Neuronal stem cell (in vitro differentiated cells): Measurements from ENCODE around the gene PRR5.

Experiments used
- DNase-seq: peaks from one replicate; pipeline ENCODE4 v3.0.0-alpha.2; 2013; ENCODE audit warnings: low spot score
- H2AFZ ChIP-seq: one replicate; pipeline ENCODE4 v1.6.1; 2013; ENCODE audit warnings: mild to moderate bottlenecking, low read length, inconsistent platforms
- H2AK5ac ChIP-seq: 2 replicates; pipeline ENCODE4 v1.6.1; 2013; ENCODE audit warnings: low read depth, mild to moderate bottlenecking, inconsistent platforms, low read length, moderate library complexity, mixed read lengths
- H2BK120ac ChIP-seq: 2 replicates; pipeline ENCODE4 v1.6.1; 2013; ENCODE audit warnings: low read depth, mild to moderate bottlenecking, inconsistent platforms, low read length, moderate library complexity, mixed read lengths
- H2BK12ac ChIP-seq: one replicate; pipeline ENCODE4 v1.6.1; 2013; ENCODE audit warnings: low read length, inconsistent platforms
- H2BK15ac ChIP-seq: 2 replicates; pipeline ENCODE4 v1.6.1; 2013; ENCODE audit warnings: mild to moderate bottlenecking, low read length, inconsistent platforms, mixed read lengths
- H2BK5ac ChIP-seq: one replicate; pipeline ENCODE4 v1.6.1; 2013; ENCODE audit warnings: inconsistent platforms, mild to moderate bottlenecking, low read length, moderate library complexity
- H3K14ac ChIP-seq: one replicate; pipeline ENCODE4 v1.6.1; 2013; ENCODE audit warnings: low read length, inconsistent platforms
- H3K18ac ChIP-seq: 2 replicates; pipeline ENCODE4 v1.6.1; 2013; ENCODE audit warnings: low read length, inconsistent platforms
- H3K23ac ChIP-seq: 2 replicates; pipeline ENCODE4 v1.6.1; 2013; ENCODE audit warnings: low read depth, mild to moderate bottlenecking, mixed read lengths, low read length, inconsistent platforms; ENCODE audit not compliant: poor library complexity
- H3K27ac ChIP-seq: replicated peaks from 3 replicates; pipeline ENCODE4 v1.5.1; 2013; ENCODE audit warnings: low read length, inconsistent platforms
- H3K27me3 ChIP-seq, 3 experiments: 2 replicates each; pipeline ENCODE4 v1.6.1; 2013; ENCODE audit warnings: low read length in 3 of 3, mild to moderate bottlenecking in 2 of 3, inconsistent platforms in 1 of 3, low read depth in 1 of 3, mixed read lengths in 1 of 3, moderate library complexity in 1 of 3; ENCODE audit not compliant: control insufficient read depth in 3 of 3, insufficient read depth in 3 of 3
- H3K36me3 ChIP-seq, 2 donors: replicated peaks in 1 of 2; 2 replicates each; pipeline ENCODE4 v1.6.1; 2013; ENCODE audit warnings: low read length in 2 of 2; ENCODE audit not compliant: control insufficient read depth in 2 of 2, insufficient read depth in 2 of 2
- H3K4ac ChIP-seq: 2 replicates; pipeline ENCODE4 v1.6.1; 2013; ENCODE audit warnings: inconsistent platforms, mild to moderate bottlenecking, low read length, moderate library complexity
- H3K4me1 ChIP-seq, 2 donors: 1 replicate in 1 of 2; 2 replicates in 1 of 2; pipeline ENCODE4 v1.6.1; 2013; ENCODE audit warnings: low read length in 2 of 2, low read depth in 1 of 2; ENCODE audit not compliant: control insufficient read depth in 2 of 2, insufficient read depth in 1 of 2
- H3K4me2 ChIP-seq: one replicate; pipeline ENCODE4 v1.6.1; 2013; ENCODE audit warnings: mild to moderate bottlenecking, low read length, inconsistent platforms; ENCODE audit not compliant: insufficient read depth, poor library complexity, severe bottlenecking
- H3K4me3 ChIP-seq, 2 donors: 2 replicates each; pipeline ENCODE4 v1.5.1; 2013; ENCODE audit warnings: low read length in 2 of 2, mild to moderate bottlenecking in 2 of 2, inconsistent platforms in 1 of 2, moderate library complexity in 1 of 2
- H3K79me1 ChIP-seq: one replicate; pipeline ENCODE4 v1.6.1; 2013; ENCODE audit warnings: low read depth, mild to moderate bottlenecking, inconsistent platforms, low read length, moderate library complexity
- H3K9ac ChIP-seq: one replicate; pipeline ENCODE4 v1.6.1; 2013; ENCODE audit warnings: mild to moderate bottlenecking, low read depth, low read length, inconsistent platforms; ENCODE audit not compliant: poor library complexity
- H3K9me3 ChIP-seq, 2 donors: replicated peaks in 1 of 2; 2 replicates each; pipeline versions ENCODE3 to v1.6.1; 2013; ENCODE audit warnings: low read length in 2 of 2, mild to moderate bottlenecking in 2 of 2, inconsistent platforms in 1 of 2, low read depth in 1 of 2, mixed read lengths in 1 of 2, moderate library complexity in 1 of 2; ENCODE audit not compliant: control insufficient read depth in 2 of 2, insufficient read depth in 1 of 2
- H4K8ac ChIP-seq: one replicate; pipeline ENCODE4 v1.6.1; 2013; ENCODE audit warnings: low read depth, mild to moderate bottlenecking, inconsistent platforms, low read length, moderate library complexity
- H4K91ac ChIP-seq: one replicate; pipeline ENCODE4 v1.6.1; 2013; ENCODE audit warnings: low read length, low read depth, mild to moderate bottlenecking, inconsistent platforms; ENCODE audit not compliant: poor library complexity
- WGBS, 2 donors: extraction: QIAGEN DNeasy Blood & Tissue Kit; methylation state at CpG; one replicate each; pipeline ENCODE4 v1.1.7; 2013; ENCODE audit warnings: missing lambda C conversion rate in 2 of 2, mixed read lengths in 1 of 2; ENCODE audit not compliant: insufficient read length in 2 of 2, insufficient replicate concordance in 1 of 2; ENCODE audit errors: extremely low coverage in 2 of 2; 5-methylcytosine and 5-hydroxymethylcytosine counted together

PRR5 gene

GRCh38 chr22:44724416-44724815 is 22.4 kb downstream of the PRR5 start:
- H2BK5ac ChIP-seq = no peak overlapping the region
- peaks cover 6% of the 10 kb centered on the region for H3K79me1 ChIP-seq
- H2BK120ac ChIP-seq = no peak overlapping the region
- no peak overlapping the region for H3K14ac ChIP-seq
- H3K4ac ChIP-seq = no peak overlapping the region
- no peak overlapping the region for H3K4me2 ChIP-seq
- no peak overlapping the region for H4K8ac ChIP-seq
- no CpG with 5 or more reads among the region's 6 CpGs for WGBS, 2 donors
- H2BK15ac ChIP-seq = no peak overlapping the region
- H3K36me3 ChIP-seq = peaks cover 0 to 1% of the 10 kb centered on the region in 2 donors
- H2BK12ac ChIP-seq = no peak overlapping the region
- no peak for DNase-seq
- H3K27me3 ChIP-seq = no peaks in the 10 kb centered on the region
- H2AFZ ChIP-seq = no peak overlapping the region
- no peak overlapping the region for H3K9ac ChIP-seq
- H3K23ac ChIP-seq = no peak overlapping the region
- no peak overlapping the region for H4K91ac ChIP-seq
- no peak overlapping the region for H3K18ac ChIP-seq
- no peaks in the 10 kb centered on the region for H3K9me3 ChIP-seq
- H3K27ac ChIP-seq = no peak overlapping the region
- peak overlapping the region; percentile 82 for H2AK5ac ChIP-seq
- no peak overlapping the region for H3K4me3 ChIP-seq
- H3K4me1 ChIP-seq = peaks cover 7 to 32% of the 10 kb centered on the region in 2 donors

DNA sequence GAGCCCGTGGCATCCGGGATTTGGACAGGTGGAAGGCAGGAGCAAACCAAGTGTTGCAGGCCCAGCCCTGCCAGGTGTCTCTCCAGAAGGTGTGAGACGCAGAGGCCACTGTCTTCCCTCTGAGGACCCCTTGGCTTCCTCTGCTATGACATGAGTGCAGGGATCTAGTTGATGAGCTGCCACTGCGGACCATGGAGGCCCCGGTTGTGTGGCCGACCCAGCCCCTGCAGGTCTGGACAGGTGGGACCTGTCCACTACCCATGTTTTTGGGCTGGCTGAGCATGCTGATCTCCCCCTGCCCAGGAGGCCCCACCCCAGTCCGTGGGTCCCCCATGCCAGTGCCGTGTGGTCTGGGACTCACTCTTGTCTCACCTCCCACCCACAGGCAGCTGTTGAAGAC is 22.9 kb downstream of the PRR5 start:
- Histone ChIP-seq H3K79me1 (peaks cover 6% of the 10 kb centered on the region), H3K4me2 (no peak overlapping the region), H3K4ac (no peak overlapping the region), H3K18ac (no peak overlapping the region), H3K23ac (no peak overlapping the region), H3K9ac (no peak overlapping the region), H3K27ac (no peak overlapping the region), H2AK5ac (peak overlapping the region; percentile 82), H3K4me3 (no peak overlapping the region), H2BK12ac (no peak overlapping the region), H3K14ac (no peak overlapping the region), H2BK5ac (no peak overlapping the region), H2BK120ac (no peak overlapping the region), H2AFZ (no peak overlapping the region), H2BK15ac (peak overlapping the region; percentile 64), H3K9me3 (no peaks in the 10 kb centered on the region), H3K36me3 (peaks cover 0 to 1% of the 10 kb centered on the region in 2 donors), H4K91ac (no peak overlapping the region), H3K27me3 (no peaks in the 10 kb centered on the region), H3K4me1 (peaks cover 12 to 28% of the 10 kb centered on the region in 2 donors), H4K8ac (no peak overlapping the region)
- DNase-seq = no peak
- no CpG with 5 or more reads among the region's 8 CpGs for WGBS, 2 donors

GRCh38 chr22:44726439-44726838 is 24.4 kb downstream of the PRR5 start:
- Histone ChIP-seq H3K27ac (no peak overlapping the region), H3K18ac (no peak overlapping the region), H2BK120ac (no peak overlapping the region), H3K79me1 (peaks cover 6% of the 10 kb centered on the region), H3K9ac (no peak overlapping the region), H4K91ac (no peak overlapping the region), H3K14ac (no peak overlapping the region), H2BK12ac (no peak overlapping the region), H2AFZ (no peak overlapping the region), H3K9me3 (peaks cover 0 to under 1% of the 10 kb centered on the region in 2 donors), H2AK5ac (no peak overlapping the region), H3K4me3 (no peak overlapping the region), H3K4ac (no peak overlapping the region), H2BK15ac (no peak overlapping the region), H3K27me3 (no peaks in the 10 kb centered on the region), H2BK5ac (no peak overlapping the region), H3K4me1 (peaks cover 16 to 19% of the 10 kb centered on the region in 2 donors), H3K23ac (no peak overlapping the region), H3K4me2 (no peak overlapping the region), H4K8ac (no peak overlapping the region), H3K36me3 (peaks cover 0 to 3% of the 10 kb centered on the region in 2 donors)
- no peak for DNase-seq
- no CpG with 5 or more reads among the region's 11 CpGs for WGBS, 2 donors

- Histone ChIP-seq H2BK15ac (no peak overlapping the region), H3K36me3 (peaks cover 0 to 3% of the 10 kb centered on the region in 2 donors), H3K4me3 (no peak overlapping the region), H2AK5ac (no peak overlapping the region), H3K79me1 (peaks cover 6% of the 10 kb centered on the region), H3K4me1 (peaks cover 11 to 18% of the 10 kb centered on the region in 2 donors), H3K4ac (peak overlapping the region; percentile 6), H3K18ac (peak overlapping the region; percentile 79), H3K9ac (no peak overlapping the region), H3K4me2 (no peak overlapping the region), H2BK12ac (peak overlapping the region; percentile 16), H4K91ac (no peak overlapping the region), H2BK5ac (no peak overlapping the region), H3K9me3 (peaks cover 0 to 2% of the 10 kb centered on the region in 2 donors), H3K27ac (no peak overlapping the region), H4K8ac (no peak overlapping the region), H3K27me3 (no peaks in the 10 kb centered on the region), H2AFZ (no peak overlapping the region), H3K23ac (no peak overlapping the region), H3K14ac (no peak overlapping the region), H2BK120ac (no peak overlapping the region)
- WGBS, 2 donors = no CpG with 5 or more reads among the region's 21 CpGs
- no peak for DNase-seq
Observed at GRCh38 chr22:44727148-44727547, 25.1 kb downstream of the PRR5 start.
